ENCODE data around the gene CPEB2. TPM values are rescaled to one million over a fixed set of nuclear protein-coding genes. Genes with fewer than 3 reads are reported as not detected.

The CPEB2 gene
- total and polyA plus RNA-seq, 2 experiments from 2014 or later, result 3.5 to 6.6 TPM

DNA sequence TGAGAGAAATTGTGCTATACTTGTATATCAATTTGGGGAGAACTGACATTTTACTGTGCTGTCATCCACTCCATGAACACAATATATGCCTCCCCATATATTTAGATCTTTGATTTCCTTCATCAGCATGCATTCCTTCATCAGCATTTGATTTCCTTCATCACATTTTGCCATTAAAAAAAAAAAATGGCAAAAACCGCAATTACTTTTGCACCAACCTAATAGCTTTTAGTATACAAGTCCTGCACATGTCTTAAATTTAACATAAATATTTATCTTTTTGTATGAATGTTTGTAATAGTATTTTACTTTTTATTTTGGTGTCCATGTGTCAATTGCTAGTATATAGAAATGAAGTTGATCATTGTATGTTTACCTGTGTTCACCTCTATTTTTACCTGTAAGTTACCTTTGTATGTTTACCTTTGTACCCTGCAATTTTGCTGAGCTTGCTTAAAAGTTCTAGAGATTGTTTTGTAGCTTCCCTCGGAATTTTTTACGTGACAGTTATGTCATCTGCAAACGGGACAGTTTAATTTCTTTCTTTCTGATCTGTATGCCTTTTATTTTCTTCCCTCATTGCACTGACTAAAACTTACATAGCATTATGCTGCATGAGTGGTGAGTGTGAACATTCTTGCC lies 86.2 kb downstream of the CPEB2 start:
- Histone ChIP-seq H3K9ac (no peak overlapping the region), H3K4me1 (ENCODE audit: insufficient read depth) (no peaks in the 10 kb centered on the region), H3F3A (ENCODE audit: insufficient read depth) (no peaks in the 10 kb centered on the region), H2AFZ (no peak overlapping the region), H3K9me2 (ENCODE audit: insufficient read depth) (no peaks in the 10 kb centered on the region), H4K20me1 (ENCODE audit: insufficient read depth) (no peaks in the 10 kb centered on the region), H3K9me3 (ENCODE audit: low read depth) (no peaks in the 10 kb centered on the region), H3K36me3 (ENCODE audit: low read depth) (no peaks in the 10 kb centered on the region), H3K79me2 (ENCODE audit: insufficient read depth) (no peaks in the 10 kb centered on the region), H3K27me3 (replicated peaks; ENCODE audit: insufficient read depth) (no peaks in the 10 kb centered on the region), H3K27ac (no peak overlapping the region), H3K4me3 (no peak overlapping the region), H3K4me2 (ENCODE audit: unreplicated experiment) (no peak overlapping the region)
- 68 to 84% methylated on average over 4 of the region's 4 CpGs for WGBS, 2 experiments (ENCODE audit: low coverage in 1 of 2, low lambda C conversion rate in 2 of 2, missing lambda C conversion rate in 2 of 2)
- in situ Hi-C loops (cut with MboI), result no loop called here
- no peak for DNase-seq
- no peak for TF ChIP-seq EZH2phosphoT487 (IDR thresholded peaks at IDR 0.05; ENCODE audit: insufficient read depth, low read depth)
- no peak for TF ChIP-seq EZH2 (IDR thresholded peaks at IDR 0.05; ENCODE audit: insufficient read depth, poor library complexity, severe bottlenecking)

- no peaks in the 10 kb centered on the region for H3K9me3 ChIP-seq (ENCODE audit: low read depth)
- no peaks in the 10 kb centered on the region for H3K4me1 ChIP-seq (ENCODE audit: insufficient read depth)
- no peak for DNase-seq
- no peak overlapping the region for H3K27ac ChIP-seq
- H3F3A ChIP-seq (ENCODE audit: insufficient read depth), result no peaks in the 10 kb centered on the region
- H3K9ac ChIP-seq, result no peak overlapping the region
- H4K20me1 ChIP-seq (ENCODE audit: insufficient read depth), result no peaks in the 10 kb centered on the region
- no peaks in the 10 kb centered on the region for H3K36me3 ChIP-seq (ENCODE audit: low read depth)
- WGBS, 2 experiments (ENCODE audit: low coverage in 1 of 2, low lambda C conversion rate in 2 of 2, missing lambda C conversion rate in 2 of 2), result 73 to 74% methylated on average over 3 of the region's 3 CpGs
- H3K4me3 ChIP-seq, result no peak overlapping the region
- H3K27me3 ChIP-seq (replicated peaks; ENCODE audit: insufficient read depth), result no peaks in the 10 kb centered on the region
- H3K9me2 ChIP-seq (ENCODE audit: insufficient read depth), result no peaks in the 10 kb centered on the region
- no peak overlapping the region for H3K4me2 ChIP-seq (ENCODE audit: unreplicated experiment)
- TF ChIP-seq EZH2 (IDR thresholded peaks at IDR 0.05; ENCODE audit: insufficient read depth, poor library complexity, severe bottlenecking) (no peak), EZH2phosphoT487 (IDR thresholded peaks at IDR 0.05; ENCODE audit: insufficient read depth, low read depth) (no peak)
- no peaks in the 10 kb centered on the region for H3K79me2 ChIP-seq (ENCODE audit: insufficient read depth)
- in situ Hi-C loops (cut with MboI), result no loop called here
- no peak overlapping the region for H2AFZ ChIP-seq
Measured at GRCh38 chr4:15089979-15090378, 87.7 kb downstream of the CPEB2 start.

DNA sequence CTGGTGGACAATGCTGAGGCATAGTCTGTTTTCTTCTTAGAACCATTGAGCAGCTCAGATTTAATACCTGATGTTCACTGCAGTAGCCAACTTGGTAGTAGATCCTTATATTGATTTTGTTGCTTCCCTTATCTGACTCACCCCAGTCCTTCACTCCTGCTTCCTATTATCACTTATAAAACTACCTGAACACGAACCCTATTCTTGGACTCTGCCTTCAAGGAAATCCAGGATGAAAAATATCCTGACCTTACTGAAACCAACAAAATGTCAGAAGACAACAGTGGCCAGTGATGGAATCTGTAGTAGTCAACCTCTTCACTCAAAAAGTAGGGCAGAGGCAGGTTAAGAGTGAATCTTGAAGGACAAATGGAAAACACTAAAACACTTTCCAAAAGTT lies 98.1 kb downstream of the CPEB2 start:
- in situ Hi-C loops (cut with MboI), result no loop called here
- Histone ChIP-seq H3K4me2 (ENCODE audit: unreplicated experiment) (no peak overlapping the region), H3K4me1 (ENCODE audit: insufficient read depth) (peaks cover 10% of the 10 kb centered on the region), H3K79me2 (ENCODE audit: insufficient read depth) (no peaks in the 10 kb centered on the region), H3K9ac (no peak overlapping the region), H3K27me3 (replicated peaks; ENCODE audit: insufficient read depth) (no peaks in the 10 kb centered on the region), H3K9me3 (ENCODE audit: low read depth) (no peaks in the 10 kb centered on the region), H3K4me3 (no peak overlapping the region), H4K20me1 (ENCODE audit: insufficient read depth) (no peaks in the 10 kb centered on the region), H2AFZ (no peak overlapping the region), H3K9me2 (ENCODE audit: insufficient read depth) (no peaks in the 10 kb centered on the region; the same call in 1 of the 2 replicates), H3K36me3 (ENCODE audit: low read depth) (no peaks in the 10 kb centered on the region), H3K27ac (no peak overlapping the region), H3F3A (ENCODE audit: insufficient read depth) (0 out of 2 replicates have a peak, but pooled peaks cover 10% of the 10 kb centered on the region)
- no peak for DNase-seq
- WGBS, 2 experiments (ENCODE audit: low coverage in 1 of 2, low lambda C conversion rate in 2 of 2, missing lambda C conversion rate in 2 of 2), result 76 to 87% methylated on average over 1 of the region's 1 CpG
- TF ChIP-seq EZH2phosphoT487 (IDR thresholded peaks at IDR 0.05; ENCODE audit: insufficient read depth, low read depth) (no peak), EZH2 (IDR thresholded peaks at IDR 0.05; ENCODE audit: insufficient read depth, poor library complexity, severe bottlenecking) (no peak)

DNA sequence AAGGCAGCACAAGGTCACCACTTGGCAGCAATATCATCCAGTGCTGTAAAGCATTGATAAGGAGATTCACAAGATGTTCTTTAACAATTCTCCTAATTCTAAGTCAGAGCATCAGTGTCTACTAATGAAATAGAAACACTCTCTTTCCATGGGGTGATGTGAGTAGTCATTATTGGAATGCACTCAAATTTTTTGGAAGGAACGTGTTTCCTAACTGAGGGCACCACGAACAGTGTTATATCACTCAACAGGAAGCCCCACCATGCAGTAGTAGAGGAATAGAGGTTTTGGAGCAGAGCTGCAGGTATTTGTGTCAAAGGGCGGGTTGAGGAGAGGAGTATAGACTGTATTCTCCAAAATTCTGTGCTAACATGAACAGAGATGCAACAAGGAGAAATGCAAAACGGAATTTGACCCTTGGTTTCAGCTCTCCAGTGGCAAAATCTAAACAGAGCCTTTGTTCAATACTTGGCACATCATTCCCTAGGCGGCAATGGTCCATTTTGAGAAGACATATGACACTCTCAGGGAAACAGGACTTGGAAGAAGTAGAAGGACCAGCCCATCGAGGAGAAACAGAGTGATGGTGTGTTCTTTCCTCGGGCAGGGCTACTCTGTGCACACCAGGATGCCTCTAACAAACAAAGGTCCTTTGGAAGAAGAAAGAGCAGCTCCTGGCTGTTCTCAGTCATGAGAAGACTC lies 98.9 kb downstream of the CPEB2 start:
- Histone ChIP-seq H3K27me3 (replicated peaks; ENCODE audit: insufficient read depth) (no peaks in the 10 kb centered on the region), H2AFZ (no peak overlapping the region), H3K9me2 (ENCODE audit: insufficient read depth) (no peaks in the 10 kb centered on the region; the same call in 1 of the 2 replicates), H3K4me3 (no peak overlapping the region), H4K20me1 (ENCODE audit: insufficient read depth) (no peaks in the 10 kb centered on the region), H3K27ac (no peak overlapping the region), H3K9ac (no peak overlapping the region), H3K4me2 (ENCODE audit: unreplicated experiment) (no peak overlapping the region), H3K79me2 (ENCODE audit: insufficient read depth) (no peaks in the 10 kb centered on the region), H3K36me3 (ENCODE audit: low read depth) (no peaks in the 10 kb centered on the region), H3K4me1 (ENCODE audit: insufficient read depth) (peaks cover 10% of the 10 kb centered on the region), H3F3A (ENCODE audit: insufficient read depth) (0 out of 2 replicates have a peak, but pooled peaks cover 10% of the 10 kb centered on the region), H3K9me3 (ENCODE audit: low read depth) (no peaks in the 10 kb centered on the region)
- in situ Hi-C loops (cut with MboI), result no loop called here
- WGBS, 2 experiments (ENCODE audit: low coverage in 1 of 2, low lambda C conversion rate in 2 of 2, missing lambda C conversion rate in 2 of 2), result 59 to 62% methylated on average over 7 of the region's 7 CpGs
- DNase-seq, result peak; percentile 68
- TF ChIP-seq EZH2phosphoT487 (IDR thresholded peaks at IDR 0.05; ENCODE audit: insufficient read depth, low read depth) (no peak), EZH2 (IDR thresholded peaks at IDR 0.05; ENCODE audit: insufficient read depth, poor library complexity, severe bottlenecking) (no peak)
